22Rv1 (cell line): Measurements from ENCODE around the gene KCNT1.

Source experiments
- H3K27ac ChIP-seq: fragments of 450-650 bp; 2 replicates; pipeline ENCODE4 v1.5.1; 2017
- ZFX ChIP-seq: fragments of 450-650 bp; IDR thresholded peaks from 2 replicates; pipeline ENCODE4 v1.6.1; 2017; ENCODE audit warnings: antibody characterized with exemption, borderline replicate concordance
- TF ChIP-seq, protein P1 (sequence below): fragments of 450-650 bp; IDR thresholded peaks from 2 replicates; pipeline ENCODE4 v1.5.1; 2017; ENCODE audit warnings: mild to moderate bottlenecking

The KCNT1 gene

GRCh38 chr9:135751501-135751900 is 49.5 kb downstream of the KCNT1 start:
- no peak overlapping the region for H3K27ac ChIP-seq
- TF ChIP-seq ZFX: no peak
- TF ChIP-seq, protein P1, sequence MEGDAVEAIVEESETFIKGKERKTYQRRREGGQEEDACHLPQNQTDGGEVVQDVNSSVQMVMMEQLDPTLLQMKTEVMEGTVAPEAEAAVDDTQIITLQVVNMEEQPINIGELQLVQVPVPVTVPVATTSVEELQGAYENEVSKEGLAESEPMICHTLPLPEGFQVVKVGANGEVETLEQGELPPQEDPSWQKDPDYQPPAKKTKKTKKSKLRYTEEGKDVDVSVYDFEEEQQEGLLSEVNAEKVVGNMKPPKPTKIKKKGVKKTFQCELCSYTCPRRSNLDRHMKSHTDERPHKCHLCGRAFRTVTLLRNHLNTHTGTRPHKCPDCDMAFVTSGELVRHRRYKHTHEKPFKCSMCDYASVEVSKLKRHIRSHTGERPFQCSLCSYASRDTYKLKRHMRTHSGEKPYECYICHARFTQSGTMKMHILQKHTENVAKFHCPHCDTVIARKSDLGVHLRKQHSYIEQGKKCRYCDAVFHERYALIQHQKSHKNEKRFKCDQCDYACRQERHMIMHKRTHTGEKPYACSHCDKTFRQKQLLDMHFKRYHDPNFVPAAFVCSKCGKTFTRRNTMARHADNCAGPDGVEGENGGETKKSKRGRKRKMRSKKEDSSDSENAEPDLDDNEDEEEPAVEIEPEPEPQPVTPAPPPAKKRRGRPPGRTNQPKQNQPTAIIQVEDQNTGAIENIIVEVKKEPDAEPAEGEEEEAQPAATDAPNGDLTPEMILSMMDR: no peak

GRCh38 chr9:135752281-135753204 is 50.6 kb downstream of the KCNT1 start:
- TF ChIP-seq ZFX: no peak
- TF ChIP-seq, protein P1: no peak
- no peak overlapping the region for H3K27ac ChIP-seq

GRCh38 chr9:135753391-135754105 is 51.6 kb downstream of the KCNT1 start:
- TF ChIP-seq ZFX: no peak
- TF ChIP-seq, protein P1: no peak
- H3K27ac ChIP-seq: no peak overlapping the region

DNA sequence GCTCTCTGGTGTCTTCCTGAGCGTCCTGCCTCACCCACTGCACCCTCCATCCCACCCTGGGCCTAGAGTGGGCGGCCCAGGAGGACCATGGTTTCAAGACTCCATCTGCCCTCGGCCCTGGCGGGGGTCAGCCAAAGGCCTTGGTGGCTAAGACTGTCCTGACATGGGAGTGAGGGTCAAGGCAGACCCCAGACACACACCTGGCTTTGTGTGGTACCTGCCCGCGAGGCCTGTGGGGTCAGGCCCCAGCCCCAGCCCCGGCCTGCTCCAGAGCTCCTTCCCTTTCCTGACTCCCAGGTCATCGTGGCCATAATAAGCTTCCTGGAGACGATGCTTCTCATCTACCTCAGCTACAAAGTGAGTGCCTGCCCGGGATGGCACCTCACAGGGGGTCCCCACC is 54.6 kb downstream of the KCNT1 start:
- H3K27ac ChIP-seq: no peak overlapping the region
- TF ChIP-seq ZFX: no peak
- TF ChIP-seq, protein P1: no peak

GRCh38 chr9:135757356-135757755 is 55.4 kb downstream of the KCNT1 start:
- TF ChIP-seq ZFX: no peak
- TF ChIP-seq, protein P1: no peak
- H3K27ac ChIP-seq: no peak overlapping the region

- H3K27ac ChIP-seq: no peak overlapping the region
- TF ChIP-seq, protein P1: no peak
- TF ChIP-seq ZFX: no peak
These were observed 56.1 kb downstream of the KCNT1 start for GRCh38 chr9:135758056-135758455.

- TF ChIP-seq, protein P1: no peak
- TF ChIP-seq ZFX: no peak
- no peak overlapping the region for H3K27ac ChIP-seq
These were observed 56.9 kb downstream of the KCNT1 start for GRCh38 chr9:135758870-135759269.
